Islet precursor cell (in vitro differentiated cells): ENCODE data around the gene ITGAX.
"Not testable (repeated sequence)": the region's sequence is repeated elsewhere in the genome, so short reads cannot be mapped to it uniquely, and the experiment has no call there.

Experiments
- DNase-seq: peaks from one replicate; pipeline ENCODE4 v3.0.0-alpha.2; 2018

The ITGAX gene

DNA sequence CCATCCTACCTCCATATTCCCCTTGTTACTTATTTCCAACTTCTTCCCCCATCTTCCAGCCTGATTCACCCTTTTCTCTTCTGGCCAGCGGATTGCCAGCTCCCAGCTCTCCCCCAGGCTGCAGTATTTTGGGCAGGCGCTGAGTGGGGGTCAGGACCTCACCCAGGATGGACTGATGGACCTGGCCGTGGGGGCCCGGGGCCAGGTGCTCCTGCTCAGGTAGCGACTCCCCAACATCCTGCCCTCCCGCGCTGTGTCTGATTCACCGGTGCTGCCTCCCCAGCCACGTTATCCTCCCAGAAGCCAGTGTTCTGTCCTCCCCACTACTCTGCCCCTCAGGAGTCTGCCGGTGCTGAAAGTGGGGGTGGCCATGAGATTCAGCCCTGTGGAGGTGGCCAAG lies 57.8 kb downstream of the ITGAX start:
- DNase-seq = no peak

DNA sequence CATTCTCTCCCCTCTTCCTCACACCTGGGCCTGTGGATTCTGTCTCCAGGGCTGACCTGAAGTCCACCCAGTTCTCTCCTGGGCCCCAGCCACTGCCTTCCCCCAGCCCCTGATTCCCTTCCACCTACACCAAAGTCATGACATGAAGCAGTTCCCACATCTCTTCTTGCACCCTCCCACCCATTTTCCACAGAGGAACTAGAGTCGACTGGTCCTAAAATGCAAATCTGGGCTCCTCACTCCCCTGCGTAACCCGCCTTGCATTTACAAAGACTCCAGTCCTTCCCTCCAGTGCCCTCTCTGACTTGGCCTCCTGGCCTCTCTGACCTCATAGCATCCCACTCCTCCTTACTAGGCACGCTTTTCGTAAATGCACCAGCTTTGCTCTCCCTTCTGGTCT lies 58.4 kb downstream of the ITGAX start:
- DNase-seq = no peak

DNA sequence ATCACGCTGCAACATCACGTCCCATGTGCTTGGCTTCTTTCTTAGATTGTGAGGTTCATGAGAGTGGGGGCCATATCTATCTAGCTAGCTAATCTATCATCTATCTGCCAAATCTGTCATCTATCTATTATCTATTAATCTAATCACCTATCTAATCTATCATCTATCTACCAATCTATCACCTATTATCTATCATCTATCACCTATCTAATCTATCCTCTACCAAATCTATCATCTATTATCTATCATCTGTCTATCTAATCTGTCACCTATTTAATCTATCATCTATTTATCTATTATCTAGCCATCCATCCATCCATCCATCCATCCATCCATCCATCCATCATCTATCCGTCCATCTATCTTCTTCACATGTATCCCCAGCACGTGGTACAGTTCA lies 59.0 kb downstream of the ITGAX start:
- no peak for DNase-seq

DNA sequence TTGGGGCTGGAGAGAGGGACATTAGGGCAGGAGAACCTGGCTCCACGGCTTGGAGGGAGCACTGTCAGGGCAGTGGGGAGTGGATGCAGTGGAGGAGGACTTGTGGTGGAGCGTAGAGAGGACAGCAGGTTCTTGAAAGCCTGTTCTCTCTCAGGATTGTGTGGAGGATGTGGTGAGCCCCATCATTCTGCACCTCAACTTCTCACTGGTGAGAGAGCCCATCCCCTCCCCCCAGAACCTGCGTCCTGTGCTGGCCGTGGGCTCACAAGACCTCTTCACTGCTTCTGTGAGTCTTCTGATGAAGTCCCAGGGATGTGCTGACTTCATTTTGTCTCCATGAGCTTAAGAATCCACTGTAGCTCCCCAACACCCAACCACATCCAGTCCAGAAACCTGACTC lies 59.7 kb downstream of the ITGAX start:
- DNase-seq = no peak

DNA sequence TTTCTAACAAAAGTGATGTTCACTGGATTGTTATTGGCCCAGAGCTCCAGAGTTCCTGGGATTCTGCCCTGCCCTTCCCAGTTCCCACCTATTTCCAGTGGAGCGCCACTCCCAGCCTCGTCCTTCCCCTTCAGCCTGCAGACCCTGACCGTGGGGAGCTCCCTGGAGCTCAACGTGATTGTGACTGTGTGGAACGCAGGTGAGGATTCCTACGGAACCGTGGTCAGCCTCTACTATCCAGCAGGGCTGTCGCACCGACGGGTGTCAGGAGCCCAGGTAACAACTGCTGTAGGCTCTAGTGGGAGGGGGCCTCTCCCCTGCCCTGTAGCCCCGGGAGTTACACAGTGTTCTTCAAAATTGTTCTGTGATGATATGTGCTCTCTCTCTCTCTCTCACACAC lies 61.4 kb downstream of the ITGAX start:
- no peak for DNase-seq

DNA sequence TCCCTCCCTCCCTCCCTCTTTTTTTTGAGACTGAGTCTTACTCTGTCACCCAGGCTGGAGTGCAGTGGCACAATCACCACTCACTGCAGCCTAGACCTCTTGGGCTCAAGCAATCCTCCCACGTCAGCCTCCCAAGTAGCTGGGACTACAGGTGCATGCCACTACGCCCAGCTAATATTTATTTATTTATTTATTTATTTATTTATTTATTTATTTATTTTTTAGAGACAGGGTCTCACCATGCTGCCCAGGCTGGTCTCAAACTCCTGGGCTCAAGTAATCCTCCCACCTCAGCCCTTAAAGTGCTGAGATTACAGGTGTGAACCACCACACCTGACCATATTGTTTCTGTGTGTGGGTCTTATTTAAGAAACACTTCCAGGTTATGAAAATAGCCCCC lies 62.1 kb downstream of the ITGAX start:
- DNase-seq = not testable (repeated sequence)

DNA sequence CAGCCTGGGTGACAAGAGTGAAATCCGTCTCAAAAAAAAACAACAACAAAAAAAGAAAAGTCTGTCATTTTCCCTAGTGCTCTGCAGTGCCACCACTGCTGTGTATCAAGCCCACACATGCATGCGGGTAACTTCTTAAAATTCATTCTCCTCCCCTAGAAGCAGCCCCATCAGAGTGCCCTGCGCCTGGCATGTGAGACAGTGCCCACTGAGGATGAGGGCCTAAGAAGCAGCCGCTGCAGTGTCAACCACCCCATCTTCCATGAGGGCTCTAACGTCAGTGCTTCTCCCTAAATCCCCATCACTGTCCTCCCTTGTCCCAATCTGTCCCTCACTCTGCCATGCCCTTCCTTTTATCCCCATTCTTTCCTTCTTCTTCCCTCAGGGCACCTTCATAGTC lies 62.9 kb downstream of the ITGAX start:
- no peak for DNase-seq

DNA sequence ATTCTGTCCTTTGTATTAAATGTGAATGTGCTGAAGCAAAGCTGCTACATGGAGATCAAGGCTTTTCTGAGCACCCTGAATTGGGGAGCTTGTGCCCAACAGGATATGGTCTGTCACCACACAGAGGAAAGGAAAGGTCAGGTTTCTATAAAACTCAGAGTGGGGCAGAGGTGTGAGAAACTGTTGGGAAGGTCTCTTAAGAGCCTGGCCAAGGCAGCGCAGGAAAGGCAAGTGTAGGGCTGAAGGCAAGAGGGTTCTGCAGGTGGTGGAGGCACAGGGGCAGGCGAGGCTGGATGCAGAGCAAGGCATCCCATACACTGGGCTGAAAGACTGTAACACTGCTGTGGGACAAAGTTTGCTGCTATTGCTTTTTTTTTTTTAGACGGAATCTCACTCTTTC lies 65.1 kb downstream of the ITGAX start:
- DNase-seq = no peak

DNA sequence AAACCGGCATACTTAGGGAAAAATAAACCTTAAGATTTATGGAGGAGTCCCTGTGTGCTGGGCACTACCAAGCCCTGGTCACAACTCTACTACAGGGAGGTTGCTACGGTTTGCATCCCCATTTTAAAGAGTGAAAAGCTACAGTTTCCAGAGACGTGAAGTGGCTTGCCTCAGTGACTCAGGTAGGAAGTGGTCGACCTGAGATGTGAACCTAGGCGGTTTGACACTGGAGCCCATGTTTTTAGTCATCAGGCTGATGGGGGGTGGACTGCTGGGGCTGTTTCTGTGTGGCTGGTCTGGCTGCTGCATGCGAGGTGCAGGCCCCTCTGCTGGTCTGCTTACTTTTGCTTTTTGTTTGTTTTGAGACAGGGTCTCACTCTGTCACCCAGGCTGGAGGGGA lies 66.6 kb downstream of the ITGAX start:
- DNase-seq = peak; percentile 24

DNA sequence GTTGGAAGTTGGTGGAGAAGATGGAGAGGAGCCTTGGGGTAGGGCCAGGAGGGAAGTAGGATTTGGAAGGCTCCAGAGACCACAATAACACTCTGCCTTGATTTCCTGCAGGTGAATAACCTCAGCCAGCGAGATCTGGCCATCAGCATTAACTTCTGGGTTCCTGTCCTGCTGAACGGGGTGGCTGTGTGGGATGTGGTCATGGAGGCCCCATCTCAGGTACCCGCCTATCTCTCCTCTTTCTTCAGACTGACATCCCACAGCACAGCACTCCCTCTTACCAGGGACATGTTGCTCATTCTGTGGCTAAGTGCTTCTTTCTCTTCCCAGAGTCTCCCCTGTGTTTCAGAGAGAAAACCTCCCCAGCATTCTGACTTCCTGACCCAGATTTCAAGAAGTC lies 68.3 kb downstream of the ITGAX start:
- DNase-seq = peak; percentile 24

DNA sequence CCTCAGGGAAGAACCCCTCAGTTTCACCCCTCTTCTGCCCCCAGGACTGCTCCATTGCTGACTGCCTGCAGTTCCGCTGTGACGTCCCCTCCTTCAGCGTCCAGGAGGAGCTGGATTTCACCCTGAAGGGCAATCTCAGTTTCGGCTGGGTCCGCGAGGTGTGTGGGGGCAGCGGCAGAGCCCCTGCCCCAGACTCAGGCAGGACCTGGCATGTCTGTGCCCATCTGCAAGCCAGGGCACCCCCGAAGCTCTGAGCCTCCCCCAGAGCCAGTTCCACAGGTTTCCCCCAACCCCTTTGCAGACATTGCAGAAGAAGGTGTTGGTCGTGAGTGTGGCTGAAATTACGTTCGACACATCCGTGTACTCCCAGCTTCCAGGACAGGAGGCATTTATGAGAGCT lies 68.8 kb downstream of the ITGAX start:
- peak; percentile 35 for DNase-seq

DNA sequence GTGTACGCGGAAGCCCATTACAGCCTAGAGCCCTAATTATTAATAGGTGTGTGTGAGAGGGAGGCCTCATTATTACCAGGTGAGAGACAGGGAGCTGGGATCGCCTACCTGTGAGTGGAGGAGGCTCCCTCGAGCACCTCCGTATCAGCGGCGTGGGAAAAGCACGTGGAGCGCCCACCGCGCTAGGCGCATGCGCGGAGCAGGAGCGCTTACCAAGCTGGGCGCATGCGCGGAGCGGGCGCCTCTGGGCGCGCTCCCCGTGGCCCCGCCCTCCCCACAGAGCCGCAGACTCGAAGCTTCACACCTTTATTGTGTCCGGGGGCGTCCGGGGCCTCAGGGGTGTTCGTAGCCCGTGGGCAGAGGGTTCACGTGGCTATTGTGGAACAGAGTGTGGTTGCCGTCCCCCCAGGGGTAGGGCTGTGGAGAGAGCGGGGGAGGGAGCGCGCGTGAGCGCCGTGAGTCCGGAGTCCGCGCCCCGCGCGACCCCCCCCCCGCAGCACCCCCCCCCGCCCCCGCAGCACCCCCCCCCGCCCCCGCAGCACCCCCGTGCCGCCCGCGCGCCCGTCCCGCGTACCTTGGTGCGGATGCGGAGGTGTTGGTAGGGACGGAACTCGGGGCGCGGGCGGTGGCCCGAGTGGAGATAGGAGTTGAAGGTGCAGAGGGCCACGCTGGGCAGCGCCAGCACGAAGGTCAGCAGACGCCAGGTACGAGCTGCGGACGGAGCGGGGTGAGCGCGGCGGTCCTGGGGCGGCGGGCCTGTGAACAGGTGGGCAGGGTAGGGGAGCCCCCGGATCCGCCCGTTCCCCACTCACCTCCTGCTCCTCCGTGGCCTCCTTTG lies 72.7 kb downstream of the ITGAX start:
- peak; percentile 35 for DNase-seq

DNA sequence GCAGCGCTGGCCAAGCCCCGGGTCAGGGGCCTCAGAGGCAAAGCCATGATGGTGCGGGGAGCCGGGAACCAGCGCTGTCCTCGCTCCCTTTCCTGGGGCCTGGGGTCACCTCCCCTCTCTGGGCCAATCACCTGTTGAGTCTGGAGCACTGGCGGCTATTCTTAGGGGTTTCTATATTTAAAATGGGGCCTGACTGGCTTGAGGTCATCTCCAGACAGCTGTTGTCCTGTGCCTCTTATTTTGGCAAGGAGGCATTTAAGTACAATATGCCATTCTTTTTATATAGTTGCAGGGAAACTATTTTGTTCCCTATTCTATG lies 73.3 kb downstream of the ITGAX start, which contains the start of gene COX6A2:
TSS of gene COX6A2 (minus strand) at position 82 of the 319 bp plus-strand sequence. CDS start at position 47, 35 bp downstream.
- DNase-seq = no peak

DNA sequence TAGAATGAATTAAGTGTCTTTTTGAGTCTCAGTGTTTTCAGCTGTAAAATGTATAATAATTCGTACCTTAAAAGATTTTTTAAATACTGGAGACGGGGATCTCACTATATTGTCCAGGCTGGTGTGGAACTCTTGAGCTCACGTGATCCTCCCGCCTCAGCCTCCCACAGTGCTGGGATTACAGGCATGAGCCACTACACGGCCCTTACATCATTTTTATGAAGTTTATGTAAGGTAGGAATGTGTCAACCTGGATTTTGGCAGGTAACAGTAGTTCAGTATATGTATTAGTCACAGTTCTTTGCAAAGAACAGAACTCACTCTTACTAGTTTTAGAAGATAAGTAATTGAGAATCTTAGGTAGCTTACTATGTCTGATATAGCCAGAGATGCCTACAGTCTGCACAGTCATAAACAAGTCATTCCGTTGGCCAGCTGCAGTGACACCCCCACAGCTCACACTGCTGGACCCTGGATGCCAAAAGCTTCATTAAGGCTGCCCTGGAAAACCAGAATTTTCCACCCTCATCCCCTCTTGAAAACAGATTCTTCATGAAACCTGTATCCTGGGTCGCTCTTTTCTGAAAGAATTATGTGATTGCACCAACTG lies 73.8 kb downstream of the ITGAX start:
- no peak for DNase-seq

DNA sequence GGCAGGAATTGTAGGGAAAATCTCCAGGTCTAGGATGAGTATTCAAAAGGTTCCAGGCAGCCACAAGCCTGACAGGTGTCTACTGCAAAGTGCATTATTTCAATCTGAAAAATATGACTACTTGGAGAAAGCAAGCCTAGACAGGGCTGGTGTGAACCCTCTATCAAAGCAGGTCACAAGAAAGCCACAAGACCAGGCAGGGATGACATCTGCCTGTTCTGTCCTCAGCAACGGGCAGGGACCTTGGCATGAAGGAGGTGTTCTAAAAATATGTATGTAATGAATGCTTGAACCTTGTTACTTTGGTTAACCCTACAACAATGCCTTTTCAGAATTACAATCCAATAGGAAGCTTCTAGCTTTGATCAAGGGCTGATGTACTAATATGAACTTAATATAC lies 74.3 kb downstream of the ITGAX start:
- DNase-seq = no peak

DNA sequence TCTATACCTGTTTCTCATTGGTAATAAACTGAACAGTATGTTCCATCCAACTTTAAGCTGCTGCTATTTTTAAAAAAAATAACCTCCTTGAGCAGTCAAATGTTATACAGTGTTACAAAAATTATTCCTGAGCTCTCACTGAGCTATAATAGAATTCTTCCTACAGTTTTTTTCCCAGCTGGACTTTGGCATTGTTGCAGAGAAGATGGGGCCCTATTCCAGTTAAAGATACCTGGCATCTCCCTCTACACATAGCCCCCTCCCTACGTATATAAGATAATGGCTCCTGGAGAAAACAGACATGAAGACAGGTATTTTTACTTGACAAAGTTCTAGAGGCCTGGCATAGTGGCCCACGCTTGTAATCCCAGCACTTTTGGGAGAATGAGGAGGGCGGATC lies 74.8 kb downstream of the ITGAX start:
- DNase-seq = no peak

DNA sequence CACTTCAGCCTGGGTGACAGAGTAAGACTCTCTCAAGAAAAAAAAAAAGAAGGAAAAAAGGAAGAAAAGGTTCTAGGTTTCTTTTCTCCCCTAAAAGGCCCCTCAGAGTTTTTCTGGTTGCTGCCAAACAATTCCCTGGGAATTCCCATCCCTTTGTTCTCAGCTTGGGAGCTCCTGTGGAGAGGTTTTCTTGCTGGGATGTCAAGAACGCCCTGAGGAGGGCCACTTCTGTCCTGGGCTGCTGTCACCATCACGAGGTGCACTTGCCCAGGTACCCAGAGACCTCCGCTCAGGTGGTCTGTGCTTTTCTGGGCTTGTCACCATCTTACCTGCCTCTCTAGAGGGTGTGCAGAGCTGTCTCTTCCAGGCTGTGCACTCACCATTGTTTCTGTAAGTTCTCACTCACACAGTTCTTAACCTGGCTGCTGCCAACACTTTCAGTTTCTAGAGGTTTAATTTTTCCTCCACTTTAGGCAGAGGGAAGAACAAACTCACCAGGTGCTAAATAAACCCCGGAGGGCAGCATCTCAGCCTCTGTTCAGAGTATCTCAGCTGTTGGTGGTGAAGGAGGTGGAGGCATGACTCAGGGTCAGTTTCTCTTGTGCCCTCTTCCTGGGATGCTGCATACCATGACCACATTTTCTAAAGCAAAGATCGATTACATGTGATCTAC lies 75.5 kb downstream of the ITGAX start:
- no peak for DNase-seq
